BLaER1 (cell line): ENCODE measurements around the gene CSF1R.
"Not testable (repeated sequence)": the region's sequence is repeated elsewhere in the genome, so short reads cannot be mapped to it uniquely, and the experiment has no call there.

Source experiments
- H3K27ac ChIP-seq: shearing (Covaris generic); formaldehyde crosslinking; 2 replicates; pipeline ENCODE4 v1.8.1; 2022
- H3K27me3 ChIP-seq: shearing (Covaris generic); formaldehyde crosslinking; 2 replicates; pipeline ENCODE4 v1.8.1; 2022
- H3K36me3 ChIP-seq: shearing (Covaris generic); formaldehyde crosslinking; 2 replicates; pipeline ENCODE4 v1.8.1; 2022
- H3K4me1 ChIP-seq: shearing (Covaris generic); formaldehyde crosslinking; 2 replicates; pipeline ENCODE4 v1.8.1; 2022
- H3K4me2 ChIP-seq: shearing (Covaris generic); formaldehyde crosslinking; 2 replicates; pipeline ENCODE4 v1.8.1; 2022
- H3K4me3 ChIP-seq: shearing (Covaris generic); formaldehyde crosslinking; 2 replicates; pipeline ENCODE4 v1.8.1; 2022
- H3K9ac ChIP-seq: shearing (Covaris generic); formaldehyde crosslinking; 2 replicates; pipeline ENCODE4 v1.8.1; 2022
- H3K9me3 ChIP-seq: shearing (Covaris generic); formaldehyde crosslinking; 2 replicates; pipeline ENCODE4 v1.8.1; 2022
- H4K20me1 ChIP-seq: shearing (Covaris generic); formaldehyde crosslinking; 2 replicates; pipeline ENCODE4 v1.8.1; 2022
- Cebpa-rat ChIP-seq: shearing (Covaris generic); IDR thresholded peaks from 2 replicates; pipeline ENCODE4 v1.8.1; 2022

The CSF1R gene

DNA sequence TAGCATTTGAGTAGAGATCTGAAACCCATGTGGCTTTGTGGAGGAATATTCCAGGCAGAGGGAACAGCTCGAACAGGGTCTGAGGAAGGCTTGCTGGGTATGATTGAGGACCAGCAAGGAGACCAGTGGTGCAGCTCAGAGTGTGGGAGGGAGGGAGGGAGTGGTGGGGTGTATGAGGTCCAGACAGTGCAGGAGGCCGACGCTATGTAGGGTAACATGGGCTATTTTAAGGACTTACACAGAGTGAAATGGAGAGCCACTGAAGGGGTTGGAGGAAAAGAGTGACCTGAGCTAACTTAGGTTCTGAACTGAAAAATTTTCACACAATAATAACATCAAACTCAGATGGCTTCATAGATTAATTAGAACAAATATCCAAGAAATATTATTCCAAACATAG, 43.9 kb downstream of the CSF1R start:
- Histone ChIP-seq H3K9me3 (no peaks in the 10 kb centered on the region), H3K27ac (no peak overlapping the region), H3K4me3 (no peak overlapping the region), H3K36me3 (peaks cover 96% of the 10 kb centered on the region), H3K9ac (no peak overlapping the region), H3K4me1 (peaks cover 27% of the 10 kb centered on the region), H3K4me2 (no peak overlapping the region), H3K27me3 (no peaks in the 10 kb centered on the region), H4K20me1 (no peaks in the 10 kb centered on the region)
- TF ChIP-seq Cebpa-rat = no peak

DNA sequence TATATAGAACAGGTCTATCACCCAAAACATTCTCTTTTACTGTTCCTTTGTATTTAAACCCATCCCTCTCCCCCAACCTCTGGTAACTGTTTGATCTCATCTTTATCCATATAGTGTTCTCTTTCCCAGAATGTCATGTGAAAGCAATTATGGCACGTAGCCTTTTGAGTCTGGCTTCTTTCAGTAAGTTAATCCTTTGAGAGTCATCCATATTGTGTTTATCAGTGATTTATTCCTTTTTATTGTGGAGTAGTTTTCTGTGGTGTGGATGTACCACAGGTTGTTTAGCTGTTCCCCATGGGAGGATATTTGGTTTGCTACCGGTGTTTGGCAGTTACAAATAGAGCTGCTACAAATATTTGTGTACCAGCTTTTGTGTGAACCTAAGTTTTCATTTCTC, 47.8 kb downstream of the CSF1R start:
- no peak overlapping the region for H3K4me3 ChIP-seq
- H3K4me1 ChIP-seq = peaks cover 31% of the 10 kb centered on the region
- H3K4me2 ChIP-seq = peak overlapping the region; percentile 34
- H3K27me3 ChIP-seq = no peaks in the 10 kb centered on the region
- H3K36me3 ChIP-seq = peaks cover 97% of the 10 kb centered on the region
- H3K9me3 ChIP-seq = no peaks in the 10 kb centered on the region
- peaks cover 20% of the 10 kb centered on the region; the same call in 1 of the 2 replicates for H4K20me1 ChIP-seq
- no peak overlapping the region for H3K9ac ChIP-seq
- H3K27ac ChIP-seq = no peak overlapping the region
- TF ChIP-seq Cebpa-rat = no peak

DNA sequence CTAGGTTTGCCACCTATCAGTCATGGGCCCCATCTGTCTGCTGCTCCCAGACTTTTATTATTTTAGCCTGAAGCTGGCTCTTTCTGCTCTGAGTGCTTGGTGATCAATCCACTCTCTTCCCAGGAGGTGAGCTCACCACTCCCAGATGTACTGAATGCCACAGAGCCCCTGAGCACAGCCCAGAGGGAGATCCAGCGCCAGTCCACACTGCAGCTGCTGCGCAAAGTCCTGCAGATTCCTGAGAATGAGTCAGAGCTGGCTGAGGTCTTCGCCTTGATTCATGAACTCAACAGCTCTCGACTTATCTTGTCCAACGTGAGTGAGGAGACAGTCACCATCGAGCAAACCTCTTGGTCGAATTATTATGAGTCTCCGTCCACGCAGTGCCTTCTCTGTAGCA, 49.8 kb downstream of the CSF1R start:
- Histone ChIP-seq H3K27ac (no peak overlapping the region), H3K9me3 (no peaks in the 10 kb centered on the region), H3K36me3 (peaks cover 97% of the 10 kb centered on the region), H3K4me2 (no peak overlapping the region), H3K4me1 (peaks cover 26% of the 10 kb centered on the region), H3K4me3 (no peak overlapping the region), H3K9ac (no peak overlapping the region), H3K27me3 (no peaks in the 10 kb centered on the region), H4K20me1 (peaks cover 20% of the 10 kb centered on the region; the same call in 1 of the 2 replicates)
- no peak for TF ChIP-seq Cebpa-rat

DNA sequence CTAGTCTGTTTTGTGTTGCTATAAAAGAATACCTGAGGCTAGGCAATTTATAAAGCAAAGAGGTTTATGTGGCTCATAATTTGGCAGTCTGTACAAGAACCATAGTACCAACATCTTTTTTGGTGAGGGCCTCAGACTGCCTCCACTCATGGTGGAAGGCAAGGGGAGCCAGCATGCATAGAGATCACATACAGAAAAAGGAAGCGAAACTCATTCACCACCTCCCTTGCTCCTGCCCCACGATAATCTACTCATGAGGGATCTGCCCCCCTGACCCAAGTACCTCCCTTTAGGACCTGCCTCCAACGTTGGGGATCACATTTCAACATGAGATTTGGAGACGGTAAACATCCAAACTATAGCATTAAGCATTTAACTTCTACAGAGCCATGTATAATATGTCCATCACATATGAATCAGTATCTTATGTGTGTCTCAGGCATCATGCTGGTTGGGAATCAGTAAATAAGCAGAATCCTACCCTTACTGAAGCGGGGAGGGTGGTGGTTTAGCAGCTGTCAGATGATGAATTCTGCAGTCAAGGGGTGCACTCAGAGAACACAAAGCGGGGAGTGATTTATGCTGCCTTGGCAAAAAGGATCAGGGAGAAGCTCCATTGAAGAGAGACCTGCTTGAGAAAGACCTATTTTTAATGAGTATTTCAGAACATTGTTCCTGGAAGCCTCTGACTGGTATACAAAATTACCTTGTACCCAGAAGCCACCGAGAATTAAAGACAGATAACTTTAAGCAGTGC, 51.0 kb downstream of the CSF1R start:
- peaks cover 26% of the 10 kb centered on the region for H3K4me1 ChIP-seq

DNA sequence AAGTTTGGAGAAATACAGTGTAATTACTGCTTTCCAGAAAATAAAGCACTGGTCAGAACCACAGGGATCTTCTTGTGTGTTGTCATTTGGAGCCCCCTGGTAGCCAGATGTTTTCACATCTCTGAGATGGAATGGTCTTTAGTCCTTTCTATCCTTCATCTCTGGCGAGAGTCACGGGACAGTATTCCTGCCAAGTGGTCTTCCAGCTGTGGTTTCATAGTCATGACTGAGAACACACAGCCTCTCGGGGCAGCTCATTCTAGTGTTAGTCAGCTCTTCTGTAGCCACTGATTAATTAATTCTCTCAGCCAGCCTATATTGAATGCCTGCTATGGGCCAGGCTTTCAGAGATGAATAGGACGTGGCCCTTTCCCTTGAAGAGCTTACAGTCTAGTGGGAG, 51.7 kb downstream of the CSF1R start:
- Histone ChIP-seq H3K36me3 (peaks cover 98% of the 10 kb centered on the region), H3K4me2 (peak overlapping the region; percentile 29), H3K9ac (no peak overlapping the region)

More for the DNA sequence above, 51.0 kb downstream of the CSF1R start:
- TF ChIP-seq Cebpa-rat = no peak
- H3K36me3 ChIP-seq = peaks cover 97% of the 10 kb centered on the region
- no peaks in the 10 kb centered on the region for H3K9me3 ChIP-seq
- H3K27me3 ChIP-seq = no peaks in the 10 kb centered on the region
- H3K4me3 ChIP-seq = no peak overlapping the region
- H3K27ac ChIP-seq = no peak overlapping the region
- peaks cover 20% of the 10 kb centered on the region; the same call in 1 of the 2 replicates for H4K20me1 ChIP-seq
- H3K4me2 ChIP-seq = peak overlapping the region; percentile 29
- no peak overlapping the region for H3K9ac ChIP-seq

DNA sequence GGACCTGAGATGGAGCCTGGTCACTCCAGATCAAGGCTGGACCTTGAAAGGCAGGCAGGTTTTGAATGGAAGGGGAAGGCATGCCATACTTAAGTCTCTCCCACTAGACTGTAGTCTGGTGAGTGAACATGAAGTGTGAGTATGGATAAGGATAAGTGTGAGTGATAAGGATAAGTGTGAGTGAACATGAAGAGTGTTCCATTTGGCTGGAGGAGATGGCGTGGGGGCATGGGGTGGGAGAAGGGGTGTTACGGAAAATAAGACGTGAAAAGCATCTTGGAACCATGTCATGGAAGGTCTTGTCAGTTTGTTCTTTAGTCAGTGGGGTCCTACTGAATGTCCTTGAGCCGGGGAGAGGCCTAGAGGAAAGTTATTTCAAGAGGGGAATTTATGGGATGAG, 53.0 kb downstream of the CSF1R start:
- no peak overlapping the region for H3K4me3 ChIP-seq
- TF ChIP-seq Cebpa-rat = no peak
- no peaks in the 10 kb centered on the region for H3K9me3 ChIP-seq
- peaks cover 20% of the 10 kb centered on the region for H3K4me1 ChIP-seq
- no peak overlapping the region for H3K9ac ChIP-seq
- H3K27ac ChIP-seq = no peak overlapping the region
- no peaks in the 10 kb centered on the region for H3K27me3 ChIP-seq
- H4K20me1 ChIP-seq = peaks cover 20% of the 10 kb centered on the region; the same call in 1 of the 2 replicates
- H3K36me3 ChIP-seq = peaks cover 99% of the 10 kb centered on the region
- no peak overlapping the region for H3K4me2 ChIP-seq

More for the DNA sequence above, 51.7 kb downstream of the CSF1R start:
- Histone ChIP-seq H3K4me3 (no peak overlapping the region), H3K9me3 (no peaks in the 10 kb centered on the region), H3K27ac (no peak overlapping the region), H3K27me3 (no peaks in the 10 kb centered on the region), H4K20me1 (peaks cover 20% of the 10 kb centered on the region; the same call in 1 of the 2 replicates), H3K4me1 (peaks cover 26% of the 10 kb centered on the region)
- no peak for TF ChIP-seq Cebpa-rat

DNA sequence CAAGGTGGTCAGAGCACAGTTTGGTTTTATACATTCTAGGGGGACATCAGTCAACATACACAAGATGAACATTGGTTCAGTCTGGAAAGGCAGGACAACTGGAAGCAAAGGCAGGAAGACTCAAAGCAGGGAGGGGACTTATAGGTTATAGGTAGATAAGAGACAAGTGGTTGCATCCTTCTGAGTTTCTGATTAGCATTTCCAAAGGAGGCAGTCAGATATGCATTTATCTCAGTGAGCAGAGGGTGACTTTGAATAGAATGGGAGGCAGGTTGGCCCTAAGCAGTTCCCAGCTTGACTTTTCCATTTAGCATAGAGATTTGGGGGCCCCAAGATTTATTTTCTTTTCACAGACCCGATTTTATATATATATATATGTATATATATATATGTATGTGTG, 58.3 kb downstream of the CSF1R start:
- not testable (repeated sequence) for H3K4me3 ChIP-seq, H3K9ac ChIP-seq, H3K27ac ChIP-seq, H3K4me2 ChIP-seq, H3K27me3 ChIP-seq, H3K9me3 ChIP-seq, H4K20me1 ChIP-seq
- peaks cover 95% of the 10 kb centered on the region for H3K36me3 ChIP-seq
- H3K4me1 ChIP-seq = peaks cover 17% of the 10 kb centered on the region

DNA sequence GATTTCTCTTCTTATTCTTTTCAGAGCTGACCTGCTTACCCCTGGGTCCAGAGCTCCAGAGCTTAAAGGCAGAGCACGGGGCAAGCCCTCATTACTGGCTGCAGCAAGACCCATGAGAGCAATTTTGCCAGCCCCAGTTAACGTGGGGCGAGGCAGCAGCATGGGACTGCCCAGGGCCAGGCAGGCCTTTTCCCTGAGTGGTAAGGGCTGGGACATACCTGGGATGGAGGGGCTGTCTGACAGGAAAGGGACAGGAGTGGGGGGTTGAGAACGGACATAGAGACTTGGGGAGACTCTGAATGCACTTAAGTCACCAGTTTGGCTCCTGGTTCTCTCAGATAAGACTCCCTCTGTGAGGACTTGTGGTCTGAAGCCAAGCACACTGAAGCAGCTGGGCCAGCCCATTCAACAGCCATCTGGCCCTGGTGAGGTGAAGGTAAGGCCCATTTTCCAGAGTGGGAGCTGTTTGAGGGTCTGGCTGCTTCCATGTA, 59.6 kb downstream of the CSF1R start:
- H3K9ac ChIP-seq = no peak overlapping the region
- no peak overlapping the region for H3K4me3 ChIP-seq
- no peaks in the 10 kb centered on the region for H3K9me3 ChIP-seq
- peaks cover 30% of the 10 kb centered on the region for H3K4me1 ChIP-seq
- no peak overlapping the region for H3K27ac ChIP-seq
- TF ChIP-seq Cebpa-rat = no peak
- no peaks in the 10 kb centered on the region for H3K27me3 ChIP-seq
- peaks cover 9% of the 10 kb centered on the region; the same call in 1 of the 2 replicates for H4K20me1 ChIP-seq
- peaks cover 94% of the 10 kb centered on the region for H3K36me3 ChIP-seq
- H3K4me2 ChIP-seq = no peak overlapping the region

DNA sequence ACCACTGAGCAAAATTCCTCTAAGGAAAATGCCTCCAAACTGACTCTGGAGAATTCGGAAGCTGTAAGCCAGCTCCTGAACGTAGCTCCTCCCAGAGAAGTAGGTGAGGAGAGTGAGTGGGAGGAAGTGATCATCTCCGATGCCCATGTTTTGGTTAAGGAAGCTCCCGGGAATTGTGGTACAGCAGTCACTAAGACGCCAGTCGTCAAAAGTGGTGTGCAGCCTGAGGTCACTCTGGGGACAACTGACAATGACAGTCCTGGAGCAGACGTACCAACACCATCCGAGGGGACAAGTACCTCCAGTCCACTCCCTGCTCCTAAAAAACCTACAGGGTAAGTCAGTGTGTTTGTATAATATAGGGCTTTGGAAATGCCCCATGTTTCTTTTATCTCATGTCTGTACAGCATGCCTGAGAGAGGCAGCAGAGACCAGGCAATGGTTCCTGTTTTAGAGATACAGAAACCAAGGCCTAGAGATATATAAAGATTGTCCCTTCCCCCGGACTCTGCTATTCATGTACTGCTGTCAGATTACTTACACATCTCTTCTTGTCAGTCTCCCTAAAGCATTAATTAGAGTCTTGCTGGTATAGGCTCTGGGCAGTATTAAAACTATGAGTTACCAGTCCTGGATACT, 61.9 kb downstream of the CSF1R start:
- Histone ChIP-seq H4K20me1 (peaks cover 9% of the 10 kb centered on the region; the same call in 1 of the 2 replicates), H3K4me1 (peaks cover 31% of the 10 kb centered on the region), H3K4me2 (peak overlapping the region; percentile 41), H3K4me3 (no peak overlapping the region), H3K9ac (peak overlapping the region; percentile 46; the same call in 1 of the 2 replicates), H3K36me3 (peaks cover 94% of the 10 kb centered on the region), H3K9me3 (no peaks in the 10 kb centered on the region), H3K27me3 (no peaks in the 10 kb centered on the region), H3K27ac (peak overlapping the region; percentile 36; the same call in 1 of the 2 replicates)
- TF ChIP-seq Cebpa-rat = no peak

DNA sequence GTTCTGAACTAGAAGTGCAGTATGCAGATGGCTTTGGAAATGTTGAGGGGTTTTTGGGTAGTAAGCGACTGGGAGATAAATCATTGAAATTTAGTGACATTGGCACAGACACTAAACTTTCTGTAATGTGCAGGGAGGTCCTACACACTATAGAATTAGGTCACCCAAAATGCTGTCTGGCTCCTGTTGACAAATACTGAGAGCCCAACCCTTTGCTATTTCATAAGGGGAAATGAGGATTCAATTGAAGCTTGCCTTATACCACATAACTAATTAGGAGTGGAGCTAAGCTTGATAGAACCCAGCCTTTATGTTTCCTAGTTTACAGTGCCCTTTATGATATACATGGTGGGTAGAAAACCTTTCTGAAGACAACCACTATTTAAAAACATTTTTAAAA, 63.2 kb downstream of the CSF1R start:
- no peak overlapping the region for H3K27ac ChIP-seq
- H3K9ac ChIP-seq = no peak overlapping the region
- no peaks in the 10 kb centered on the region for H3K9me3 ChIP-seq
- no peak overlapping the region for H3K4me3 ChIP-seq
- H3K4me1 ChIP-seq = peaks cover 31% of the 10 kb centered on the region
- peaks cover 97% of the 10 kb centered on the region for H3K36me3 ChIP-seq
- no peak overlapping the region for H3K4me2 ChIP-seq
- TF ChIP-seq Cebpa-rat = no peak
- no peaks in the 10 kb centered on the region for H3K27me3 ChIP-seq
- peaks cover 9% of the 10 kb centered on the region; the same call in 1 of the 2 replicates for H4K20me1 ChIP-seq
